Measurements from ENCODE around the gene ARMH4.

DNA sequence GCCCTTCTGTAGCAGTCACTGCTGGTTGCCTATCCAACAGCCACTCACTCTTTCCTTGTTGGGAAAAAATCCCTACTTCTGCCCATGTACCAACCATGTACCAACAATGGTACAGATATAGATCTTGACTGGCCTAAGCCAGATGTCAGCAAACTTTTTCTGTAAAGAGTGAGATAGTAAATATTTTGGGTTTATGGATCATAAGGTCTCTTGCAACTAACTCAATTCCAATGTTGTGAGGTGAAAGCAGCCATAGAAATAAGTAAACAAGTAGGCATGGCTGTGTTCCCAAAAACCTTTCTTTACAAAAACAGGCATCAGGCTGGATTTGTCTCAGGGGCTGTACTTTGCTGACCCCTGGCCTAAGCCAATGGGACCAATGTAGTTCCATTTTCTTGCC lies 73.5 kb downstream of the ARMH4 start:
- TF ChIP-seq, protein P1, sequence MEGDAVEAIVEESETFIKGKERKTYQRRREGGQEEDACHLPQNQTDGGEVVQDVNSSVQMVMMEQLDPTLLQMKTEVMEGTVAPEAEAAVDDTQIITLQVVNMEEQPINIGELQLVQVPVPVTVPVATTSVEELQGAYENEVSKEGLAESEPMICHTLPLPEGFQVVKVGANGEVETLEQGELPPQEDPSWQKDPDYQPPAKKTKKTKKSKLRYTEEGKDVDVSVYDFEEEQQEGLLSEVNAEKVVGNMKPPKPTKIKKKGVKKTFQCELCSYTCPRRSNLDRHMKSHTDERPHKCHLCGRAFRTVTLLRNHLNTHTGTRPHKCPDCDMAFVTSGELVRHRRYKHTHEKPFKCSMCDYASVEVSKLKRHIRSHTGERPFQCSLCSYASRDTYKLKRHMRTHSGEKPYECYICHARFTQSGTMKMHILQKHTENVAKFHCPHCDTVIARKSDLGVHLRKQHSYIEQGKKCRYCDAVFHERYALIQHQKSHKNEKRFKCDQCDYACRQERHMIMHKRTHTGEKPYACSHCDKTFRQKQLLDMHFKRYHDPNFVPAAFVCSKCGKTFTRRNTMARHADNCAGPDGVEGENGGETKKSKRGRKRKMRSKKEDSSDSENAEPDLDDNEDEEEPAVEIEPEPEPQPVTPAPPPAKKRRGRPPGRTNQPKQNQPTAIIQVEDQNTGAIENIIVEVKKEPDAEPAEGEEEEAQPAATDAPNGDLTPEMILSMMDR (IDR thresholded peaks at IDR 0.05; ENCODE audit: low read depth, low read length, poor library complexity, severe bottlenecking): no peak
- no peak for TF ChIP-seq EZH2phosphoT487 (IDR thresholded peaks at IDR 0.05; ENCODE audit: borderline replicate concordance, low read length)

Measured in DOHH2 (cell line).